DOHH2 (cell line): ENCODE data around the gene ADD3.

ENCODE experiments used
- H3F3A ChIP-seq: fragments of 200-600 bp; sonication (generic), shearing (Covaris generic); 2 replicates; pipeline ENCODE4 v1.6.0; 2016; ENCODE audit warnings: antibody characterized with exemption, mild to moderate bottlenecking; ENCODE audit not compliant: control insufficient read depth, insufficient read depth
- H3K27ac ChIP-seq: fragments of 200-600 bp; sonication (generic); 2 replicates; pipeline ENCODE4 v1.5.1; 2014; ENCODE audit warnings: low read depth, mild to moderate bottlenecking, low read length, moderate library complexity
- H3K27me3 ChIP-seq: fragments of 200-600 bp; sonication (generic); 2 replicates; pipeline ENCODE4 v1.6.1; 2014; ENCODE audit warnings: mild to moderate bottlenecking, low read length, mixed read lengths; ENCODE audit not compliant: control insufficient read depth
- H3K36me3 ChIP-seq: fragments of 200-600 bp; sonication (generic); 2 replicates; pipeline ENCODE4 v1.6.1; 2014; ENCODE audit warnings: mild to moderate bottlenecking, low read length, moderate library complexity, mixed read lengths; ENCODE audit not compliant: control insufficient read depth
- H3K4me1 ChIP-seq: fragments of 200-600 bp; sonication (generic); 2 replicates; pipeline ENCODE4 v1.6.1; 2014; ENCODE audit warnings: mild to moderate bottlenecking, low read length, mixed read lengths; ENCODE audit not compliant: control insufficient read depth
- H3K4me2 ChIP-seq: fragments of 200-600 bp; sonication (generic); 2 replicates; pipeline ENCODE4 v1.6.0; 2014; ENCODE audit warnings: mild to moderate bottlenecking, low read length, moderate library complexity
- H3K4me3 ChIP-seq: fragments of 200-600 bp; sonication (generic); 2 replicates; pipeline ENCODE4 v1.5.1; 2014; ENCODE audit warnings: mild to moderate bottlenecking, low read length, mixed read lengths
- H3K79me2 ChIP-seq: fragments of 200-600 bp; sonication (generic); 2 replicates; pipeline ENCODE4 v1.6.1; 2014; ENCODE audit warnings: mild to moderate bottlenecking, low read length, mixed read lengths; ENCODE audit not compliant: control insufficient read depth
- H3K9me2 ChIP-seq: fragments of 200-600 bp; sonication (generic); replicated peaks from 2 replicates; pipeline ENCODE4 v1.6.1; 2014; ENCODE audit warnings: mild to moderate bottlenecking, low read length, mixed read lengths; ENCODE audit not compliant: control insufficient read depth
- H3K9me3 ChIP-seq: fragments of 200-600 bp; sonication (generic); 2 replicates; pipeline ENCODE4 v1.6.1; 2014; ENCODE audit warnings: antibody characterized with exemption, low read length, mixed read lengths; ENCODE audit not compliant: control insufficient read depth, insufficient read depth
- H4K20me1 ChIP-seq: fragments of 200-600 bp; sonication (generic); 2 replicates; pipeline ENCODE4 v1.6.0; 2014; ENCODE audit warnings: low read depth, mild to moderate bottlenecking, antibody characterized with exemption, low read length, moderate library complexity; ENCODE audit not compliant: control insufficient read depth, insufficient read depth
- EZH2phosphoT487 ChIP-seq: fragments of 200-600 bp; sonication (generic); IDR thresholded peaks from 2 replicates; pipeline ENCODE4 v1.6.1; 2017; ENCODE audit warnings: borderline replicate concordance, mild to moderate bottlenecking, antibody characterized with exemption, low read length, moderate library complexity, mixed read lengths
- TF ChIP-seq, protein P1 (sequence below): fragments of 200-600 bp; sonication (generic); IDR thresholded peaks from one replicate; pipeline ENCODE4 v1.5.1; 2014; ENCODE audit warnings: antibody characterized with exemption, mild to moderate bottlenecking, low read depth, low read length; ENCODE audit not compliant: poor library complexity, severe bottlenecking

The ADD3 gene

GRCh38 chr10:110101464-110102144, 93.8 kb downstream of the ADD3 start:
- H3F3A ChIP-seq: no peaks in the 10 kb centered on the region
- TF ChIP-seq EZH2phosphoT487: no peak
- TF ChIP-seq, protein P1, sequence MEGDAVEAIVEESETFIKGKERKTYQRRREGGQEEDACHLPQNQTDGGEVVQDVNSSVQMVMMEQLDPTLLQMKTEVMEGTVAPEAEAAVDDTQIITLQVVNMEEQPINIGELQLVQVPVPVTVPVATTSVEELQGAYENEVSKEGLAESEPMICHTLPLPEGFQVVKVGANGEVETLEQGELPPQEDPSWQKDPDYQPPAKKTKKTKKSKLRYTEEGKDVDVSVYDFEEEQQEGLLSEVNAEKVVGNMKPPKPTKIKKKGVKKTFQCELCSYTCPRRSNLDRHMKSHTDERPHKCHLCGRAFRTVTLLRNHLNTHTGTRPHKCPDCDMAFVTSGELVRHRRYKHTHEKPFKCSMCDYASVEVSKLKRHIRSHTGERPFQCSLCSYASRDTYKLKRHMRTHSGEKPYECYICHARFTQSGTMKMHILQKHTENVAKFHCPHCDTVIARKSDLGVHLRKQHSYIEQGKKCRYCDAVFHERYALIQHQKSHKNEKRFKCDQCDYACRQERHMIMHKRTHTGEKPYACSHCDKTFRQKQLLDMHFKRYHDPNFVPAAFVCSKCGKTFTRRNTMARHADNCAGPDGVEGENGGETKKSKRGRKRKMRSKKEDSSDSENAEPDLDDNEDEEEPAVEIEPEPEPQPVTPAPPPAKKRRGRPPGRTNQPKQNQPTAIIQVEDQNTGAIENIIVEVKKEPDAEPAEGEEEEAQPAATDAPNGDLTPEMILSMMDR: no peak
- H3K36me3 ChIP-seq: peaks cover 15% of the 10 kb centered on the region; the same call in 1 of the 2 replicates
- H3K9me3 ChIP-seq: no peaks in the 10 kb centered on the region
- no peaks in the 10 kb centered on the region for H3K27me3 ChIP-seq
- H4K20me1 ChIP-seq: no peaks in the 10 kb centered on the region
- H3K4me3 ChIP-seq: no peak overlapping the region
- peaks cover 11% of the 10 kb centered on the region for H3K4me1 ChIP-seq
- H3K79me2 ChIP-seq: peaks cover 14% of the 10 kb centered on the region
- H3K4me2 ChIP-seq: no peak overlapping the region
- H3K27ac ChIP-seq: no peak overlapping the region
- H3K9me2 ChIP-seq: no peaks in the 10 kb centered on the region

- peaks cover 11% of the 10 kb centered on the region for H3K4me1 ChIP-seq
- no peaks in the 10 kb centered on the region for H3K27me3 ChIP-seq
- H3K27ac ChIP-seq: no peak overlapping the region
- TF ChIP-seq, protein P1: peak; percentile 17
- no peak for TF ChIP-seq EZH2phosphoT487
- no peaks in the 10 kb centered on the region for H4K20me1 ChIP-seq
- no peak overlapping the region for H3K4me3 ChIP-seq
- H3K79me2 ChIP-seq: no peaks in the 10 kb centered on the region
- H3K9me2 ChIP-seq: no peaks in the 10 kb centered on the region
- no peak overlapping the region for H3K4me2 ChIP-seq
- no peaks in the 10 kb centered on the region for H3F3A ChIP-seq
- peaks cover 15% of the 10 kb centered on the region; the same call in 1 of the 2 replicates for H3K36me3 ChIP-seq
- no peaks in the 10 kb centered on the region for H3K9me3 ChIP-seq
These were observed 96.2 kb downstream of the ADD3 start for GRCh38 chr10:110103921-110104461.

- Histone ChIP-seq H4K20me1 (no peaks in the 10 kb centered on the region), H3K9me3 (no peaks in the 10 kb centered on the region), H3K9me2 (no peaks in the 10 kb centered on the region), H3K36me3 (peaks cover 12% of the 10 kb centered on the region; the same call in 1 of the 2 replicates), H3K4me3 (no peak overlapping the region), H3K27me3 (no peaks in the 10 kb centered on the region), H3K79me2 (no peaks in the 10 kb centered on the region), H3K27ac (no peak overlapping the region), H3F3A (no peaks in the 10 kb centered on the region), H3K4me1 (peaks cover 11% of the 10 kb centered on the region), H3K4me2 (no peak overlapping the region)
- TF ChIP-seq, protein P1: no peak
- no peak for TF ChIP-seq EZH2phosphoT487
These were observed 98.1 kb downstream of the ADD3 start for GRCh38 chr10:110105873-110106272.
